ENCODE data around the gene MTCH1. TPM values are rescaled to one million over a fixed set of nuclear protein-coding genes. Genes with fewer than 3 reads are reported as not detected.

Gene MTCH1
- total RNA-seq, 1 donor from 2014 or later, result 163 TPM

DNA sequence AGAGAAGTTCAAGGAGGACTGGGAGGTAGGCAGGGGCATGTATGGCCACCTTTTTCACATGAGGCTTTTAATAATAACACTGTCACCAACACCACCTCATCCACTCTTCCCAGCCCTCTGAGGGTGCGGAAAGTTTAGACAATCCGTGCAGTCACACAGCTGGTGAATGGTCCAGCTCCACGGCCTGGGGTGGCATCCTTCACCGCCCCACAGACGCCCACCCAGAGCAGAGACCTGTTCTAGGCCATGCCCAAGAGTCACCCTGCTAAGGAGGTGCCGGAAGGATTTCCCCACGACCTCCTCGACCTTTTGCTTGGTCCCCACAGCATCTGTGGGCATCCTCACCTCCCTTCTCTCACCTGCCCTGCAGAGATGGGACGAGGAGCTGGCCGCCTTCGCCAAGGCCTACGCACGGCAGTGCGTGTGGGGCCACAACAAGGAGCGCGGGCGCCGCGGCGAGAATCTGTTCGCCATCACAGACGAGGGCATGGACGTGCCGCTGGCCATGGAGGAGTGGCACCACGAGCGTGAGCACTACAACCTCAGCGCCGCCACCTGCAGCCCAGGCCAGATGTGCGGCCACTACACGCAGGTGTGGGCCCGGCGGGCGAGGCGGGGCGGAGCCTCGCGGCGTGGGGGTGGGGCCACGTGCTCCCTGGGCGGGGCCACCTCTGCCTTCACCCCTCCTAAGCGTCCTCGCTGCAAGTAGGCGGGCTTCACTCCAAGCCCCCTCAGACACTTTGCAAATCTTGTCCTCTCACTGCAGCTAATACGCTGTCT lies 27.0 kb downstream of the MTCH1 start:
- H3K9me3 Mint-ChIP-seq, result no peaks in the 10 kb centered on the region
- no peak overlapping the region for H3K4me3 Mint-ChIP-seq
- DNase-seq (ENCODE audit: extremely low spot score, unreplicated experiment), result no peak
- H3K27me3 Mint-ChIP-seq, result peaks cover 3% of the 10 kb centered on the region
- no peaks in the 10 kb centered on the region for H3K36me3 Mint-ChIP-seq
- TF ChIP-seq, protein P1, sequence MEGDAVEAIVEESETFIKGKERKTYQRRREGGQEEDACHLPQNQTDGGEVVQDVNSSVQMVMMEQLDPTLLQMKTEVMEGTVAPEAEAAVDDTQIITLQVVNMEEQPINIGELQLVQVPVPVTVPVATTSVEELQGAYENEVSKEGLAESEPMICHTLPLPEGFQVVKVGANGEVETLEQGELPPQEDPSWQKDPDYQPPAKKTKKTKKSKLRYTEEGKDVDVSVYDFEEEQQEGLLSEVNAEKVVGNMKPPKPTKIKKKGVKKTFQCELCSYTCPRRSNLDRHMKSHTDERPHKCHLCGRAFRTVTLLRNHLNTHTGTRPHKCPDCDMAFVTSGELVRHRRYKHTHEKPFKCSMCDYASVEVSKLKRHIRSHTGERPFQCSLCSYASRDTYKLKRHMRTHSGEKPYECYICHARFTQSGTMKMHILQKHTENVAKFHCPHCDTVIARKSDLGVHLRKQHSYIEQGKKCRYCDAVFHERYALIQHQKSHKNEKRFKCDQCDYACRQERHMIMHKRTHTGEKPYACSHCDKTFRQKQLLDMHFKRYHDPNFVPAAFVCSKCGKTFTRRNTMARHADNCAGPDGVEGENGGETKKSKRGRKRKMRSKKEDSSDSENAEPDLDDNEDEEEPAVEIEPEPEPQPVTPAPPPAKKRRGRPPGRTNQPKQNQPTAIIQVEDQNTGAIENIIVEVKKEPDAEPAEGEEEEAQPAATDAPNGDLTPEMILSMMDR (conservative IDR thresholded peaks at IDR 0.05), result no peak
- H3K4me1 Mint-ChIP-seq (ENCODE audit: unreplicated experiment), result peaks cover 7% of the 10 kb centered on the region
- no peak overlapping the region for H3K27ac Mint-ChIP-seq

DNA sequence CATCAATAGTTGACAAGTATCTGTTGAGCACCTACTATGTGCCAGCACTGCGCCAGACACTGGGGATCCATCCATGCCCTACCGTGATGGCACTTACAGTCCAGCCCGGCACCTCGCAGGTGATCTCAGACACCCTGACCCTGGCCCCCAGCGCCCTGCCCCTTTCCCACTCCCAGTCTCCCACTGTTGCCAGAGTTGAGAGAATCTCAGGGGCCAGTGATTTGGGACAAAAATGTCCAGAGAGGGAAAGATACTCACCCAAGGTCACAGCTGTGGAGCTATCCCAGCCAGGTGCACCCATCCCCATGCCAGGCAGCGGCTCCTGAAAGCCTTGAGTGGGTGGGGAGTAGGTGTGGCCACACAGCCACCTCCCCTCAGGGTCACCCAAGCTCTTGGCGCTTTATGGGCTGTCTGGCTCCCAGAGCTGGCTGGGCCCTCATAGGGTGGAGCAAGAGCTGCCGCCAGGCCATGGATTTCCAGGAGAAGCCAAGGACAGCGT lies 28.2 kb downstream of the MTCH1 start:
- no peaks in the 10 kb centered on the region for H3K9me3 Mint-ChIP-seq
- H3K27me3 Mint-ChIP-seq, result peaks cover 3% of the 10 kb centered on the region
- H3K36me3 Mint-ChIP-seq, result no peaks in the 10 kb centered on the region
- DNase-seq (ENCODE audit: extremely low spot score, unreplicated experiment), result no peak
- no peak overlapping the region for H3K27ac Mint-ChIP-seq
- no peak overlapping the region for H3K4me3 Mint-ChIP-seq
- TF ChIP-seq, protein P1 (conservative IDR thresholded peaks at IDR 0.05), result no peak
- H3K4me1 Mint-ChIP-seq (ENCODE audit: unreplicated experiment), result peaks cover 2% of the 10 kb centered on the region

DNA sequence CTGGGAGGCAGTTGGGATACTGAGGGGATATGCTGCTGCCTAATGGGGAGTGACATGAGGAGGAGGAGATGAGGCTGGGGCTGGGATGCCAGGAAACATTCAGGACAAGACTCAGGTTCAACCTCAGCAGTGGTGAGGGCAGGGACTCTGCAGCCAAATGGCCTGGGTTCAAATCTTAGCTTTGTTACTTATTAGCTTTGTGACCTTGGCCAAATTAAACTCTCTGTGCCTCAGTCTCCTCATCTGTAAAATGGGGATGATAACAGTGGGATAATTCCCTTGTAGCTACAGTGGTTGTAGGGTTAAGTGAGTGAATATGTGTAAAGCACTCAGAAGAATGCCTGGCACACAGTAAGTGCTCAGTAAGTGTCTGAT lies 29.6 kb downstream of the MTCH1 start:
- Mint-ChIP-seq H3K9me3 (no peaks in the 10 kb centered on the region), H3K36me3 (no peaks in the 10 kb centered on the region), H3K4me3 (no peak overlapping the region), H3K27me3 (peaks cover 3% of the 10 kb centered on the region), H3K27ac (no peak overlapping the region), H3K4me1 (ENCODE audit: unreplicated experiment) (no peaks in the 10 kb centered on the region)
- TF ChIP-seq, protein P1 (conservative IDR thresholded peaks at IDR 0.05), result no peak
- DNase-seq (ENCODE audit: extremely low spot score, unreplicated experiment), result no peak

DNA sequence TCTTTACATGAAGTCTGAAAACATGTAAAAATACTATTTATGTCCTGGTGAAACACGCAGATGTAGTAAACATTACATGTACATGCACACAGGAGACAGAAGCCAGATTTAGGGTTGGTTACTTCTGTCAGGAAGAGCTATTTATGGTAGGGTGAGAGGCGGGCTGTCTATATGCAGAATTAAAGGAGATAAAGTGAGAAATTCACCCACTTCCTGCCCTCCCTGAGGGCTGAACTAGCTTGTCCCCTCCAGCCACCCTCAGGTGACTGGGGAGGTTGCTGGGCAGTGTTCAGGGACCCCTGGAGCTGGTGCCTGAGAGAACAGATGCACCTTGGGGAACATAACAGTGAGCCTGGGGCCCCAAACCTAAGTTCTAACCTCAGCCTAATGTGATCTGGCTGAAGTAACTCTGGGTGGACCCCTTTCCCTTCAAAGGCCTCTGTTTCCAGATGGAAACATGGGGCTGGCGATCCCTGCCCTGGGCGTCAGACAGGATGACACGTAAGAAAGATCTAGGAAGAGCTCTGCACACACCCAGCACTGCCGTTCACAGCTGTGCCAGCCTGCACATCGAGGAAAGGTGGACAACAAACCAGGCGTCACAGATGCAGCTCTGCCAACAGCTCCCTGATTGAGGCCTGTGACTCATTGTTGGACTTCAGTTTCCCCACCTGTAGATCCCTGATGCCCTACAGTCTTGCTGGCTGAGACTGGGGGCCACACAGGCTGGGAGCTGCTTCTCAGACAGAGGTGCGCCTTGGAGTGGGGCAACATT lies 30.1 kb downstream of the MTCH1 start:
- DNase-seq (ENCODE audit: extremely low spot score, unreplicated experiment), result no peak
- Mint-ChIP-seq H3K36me3 (no peaks in the 10 kb centered on the region), H3K27ac (no peak overlapping the region), H3K4me1 (ENCODE audit: unreplicated experiment) (no peaks in the 10 kb centered on the region), H3K4me3 (no peak overlapping the region), H3K9me3 (no peaks in the 10 kb centered on the region), H3K27me3 (peaks cover 3% of the 10 kb centered on the region)
- TF ChIP-seq, protein P1 (conservative IDR thresholded peaks at IDR 0.05), result no peak

- no peak overlapping the region for H3K27ac Mint-ChIP-seq
Observed at GRCh38 chr6:36955136-36955535, 30.9 kb downstream of the MTCH1 start.

More at GRCh38 chr6:36955136-36955535, 30.9 kb downstream of the MTCH1 start:
- TF ChIP-seq, protein P1 (conservative IDR thresholded peaks at IDR 0.05), result no peak
- no peaks in the 10 kb centered on the region for H3K4me1 Mint-ChIP-seq (ENCODE audit: unreplicated experiment)
- H3K4me3 Mint-ChIP-seq, result no peak overlapping the region
- no peaks in the 10 kb centered on the region for H3K9me3 Mint-ChIP-seq
- peaks cover 3% of the 10 kb centered on the region for H3K27me3 Mint-ChIP-seq
- H3K36me3 Mint-ChIP-seq, result no peaks in the 10 kb centered on the region
- DNase-seq (ENCODE audit: extremely low spot score, unreplicated experiment), result no peak
